Endothelial cell of umbilical vein (primary cell): ENCODE measurements around the gene CCDC93. TPM values are rescaled to one million over a fixed set of nuclear protein-coding genes. Genes with fewer than 3 reads are reported as not detected.

Source experiments
- BruUV-seq: library from RNA; stranded (reverse); fragments of 400-500 nt; replicated peaks from 2 replicates; lab custom pipeline; 2021; lab: Mats Ljungman, UMichigan
- CTCF ChIA-PET: fragments of 300-600, 350-600 bp; sonication (Branson Sonifier 250); formaldehyde crosslinking; loops from one replicate; lab custom pipeline; 2021; ENCODE audit warnings: antibody characterized with exemption, inconsistent platforms; lab: Charles Lee
- POLR2A ChIA-PET: fragments of 300-600, 350-600 bp; sonication (Branson Sonifier 250); formaldehyde crosslinking; loops from one replicate; lab custom pipeline; 2021; ENCODE audit warnings: antibody characterized with exemption, inconsistent platforms; lab: Charles Lee
- DNase-seq: peaks from one replicate; pipeline ENCODE4 v3.0.0-alpha.2; 2011; ENCODE audit warnings: low read depth, low spot score
- FAIRE-seq: peaks from 2 replicates; lab custom pipeline; 2011; peaks lifted over from hg19 to GRCh38; lab: Jason Lieb, UNC
- H2AFZ ChIP-seq: 2 replicates; pipeline ENCODE4 v1.6.0; 2012; ENCODE audit warnings: low read depth, low read length, control low read depth, inconsistent platforms
- H3K27ac ChIP-seq: 2 replicates; pipeline ENCODE4 v1.5.1; 2011; ENCODE audit warnings: low read depth, mild to moderate bottlenecking, control low read depth, low read length, moderate library complexity; ENCODE audit not compliant: insufficient read depth
- H3K27me3 ChIP-seq, 2 experiments: 2 replicates each; pipeline versions ENCODE4 v1.6.0 to v1.6.1; 2011; ENCODE audit warnings: low read length in 2 of 2, mixed read lengths in 1 of 2; ENCODE audit not compliant: control insufficient read depth in 2 of 2, insufficient read depth in 2 of 2
- H3K36me3 ChIP-seq, 2 experiments: 2 replicates in 1 of 2; 3 replicates in 1 of 2; pipeline ENCODE4 v1.5.1; 2011; ENCODE audit warnings: low read length in 2 of 2, mild to moderate bottlenecking in 1 of 2, moderate library complexity in 1 of 2; ENCODE audit not compliant: control insufficient read depth in 2 of 2, insufficient read depth in 2 of 2; ENCODE audit errors: extremely low read depth in 1 of 2
- H3K4me1 ChIP-seq: 3 replicates; pipeline ENCODE4 v1.5.1; 2011; ENCODE audit warnings: mild to moderate bottlenecking, low read length; ENCODE audit not compliant: control insufficient read depth, insufficient read depth; ENCODE audit errors: extremely low read depth
- H3K4me2 ChIP-seq: 2 replicates; pipeline ENCODE4 v1.6.1; 2011; ENCODE audit warnings: low read length, control low read depth, mixed read lengths; ENCODE audit not compliant: insufficient read depth
- H3K4me3 ChIP-seq, 3 experiments: fragments of 200-600 bp in 1 of 3; sonication (generic), shearing (Covaris generic) in 1 of 3; replicated peaks in 1 of 3; 2 replicates each; pipeline ENCODE4 v1.5.1; 2011 to 2016; ENCODE audit warnings: control low read depth in 3 of 3, low read length in 3 of 3, mild to moderate bottlenecking in 2 of 3, inconsistent platforms in 1 of 3, low read depth in 1 of 3, moderate library complexity in 1 of 3; ENCODE audit not compliant: insufficient read depth in 1 of 3
- H3K79me2 ChIP-seq: 2 replicates; pipeline ENCODE4 v1.6.0; 2012; ENCODE audit warnings: low read length, inconsistent platforms; ENCODE audit not compliant: control insufficient read depth, insufficient read depth
- H3K9ac ChIP-seq: replicated peaks from 2 replicates; pipeline ENCODE3; 2011; ENCODE audit warnings: low read length, control low read depth; ENCODE audit not compliant: insufficient read depth; ENCODE audit errors: extremely low read depth
- H3K9me1 ChIP-seq: replicated peaks from 3 replicates; pipeline ENCODE4 v1.6.0; 2011; ENCODE audit warnings: mild to moderate bottlenecking, low read length; ENCODE audit not compliant: control insufficient read depth, insufficient read depth; ENCODE audit errors: extremely low read depth
- H3K9me3 ChIP-seq: replicated peaks from 2 replicates; pipeline ENCODE4 v1.5.1; 2012; ENCODE audit warnings: low read length, inconsistent platforms; ENCODE audit not compliant: control insufficient read depth, insufficient read depth
- H4K20me1 ChIP-seq: replicated peaks from 2 replicates; pipeline ENCODE3; 2011; ENCODE audit warnings: mild to moderate bottlenecking, low read length; ENCODE audit not compliant: control insufficient read depth, insufficient read depth; ENCODE audit errors: extremely low read depth
- CTCF ChIP-seq, 2 donors: IDR thresholded peaks; 1 replicate in 1 of 2; 2 replicates in 1 of 2; pipeline ENCODE4 v1.5.1; 2011; ENCODE audit warnings: low read length in 2 of 2, mild to moderate bottlenecking in 2 of 2, moderate library complexity in 2 of 2, control low read depth in 1 of 2, inconsistent platforms in 1 of 2, low read depth in 1 of 2; ENCODE audit not compliant: insufficient read depth in 1 of 2; ENCODE audit errors: extremely low read depth in 1 of 2
- EZH2 ChIP-seq: IDR thresholded peaks from 2 replicates; pipeline ENCODE4 v1.6.1; 2012; ENCODE audit warnings: borderline replicate concordance, low read depth, mild to moderate bottlenecking, moderate library complexity, low read length, inconsistent platforms; ENCODE audit not compliant: severe bottlenecking
- FOS ChIP-seq: IDR thresholded peaks from 2 replicates; pipeline ENCODE4 v1.6.1; 2011; ENCODE audit warnings: mild to moderate bottlenecking, low read length, moderate library complexity, borderline replicate concordance; ENCODE audit not compliant: insufficient read depth
- GATA2 ChIP-seq: IDR thresholded peaks from 2 replicates; pipeline ENCODE4 v1.7.0; 2011; ENCODE audit warnings: low read depth, mild to moderate bottlenecking, moderate library complexity, mixed read lengths, low read length; ENCODE audit not compliant: insufficient read length, insufficient read depth
- JUN ChIP-seq: IDR thresholded peaks from 2 replicates; pipeline ENCODE4 v1.6.1; 2011; ENCODE audit warnings: borderline replicate concordance, low read depth; ENCODE audit not compliant: insufficient read length, insufficient read depth
- MAX ChIP-seq: IDR thresholded peaks from 2 replicates; pipeline ENCODE4 v1.6.1; 2011; ENCODE audit not compliant: insufficient read depth, insufficient read length
- MYC ChIP-seq: IDR thresholded peaks from one replicate; pipeline ENCODE4 v1.6.1; 2011; ENCODE audit warnings: mild to moderate bottlenecking, low read depth, low read length
- POLR2A ChIP-seq: IDR thresholded peaks from 2 replicates; pipeline ENCODE4 v1.6.1; 2012; ENCODE audit warnings: low read depth, mild to moderate bottlenecking, control low read depth, low read length
- POLR2AphosphoS5 ChIP-seq: IDR thresholded peaks from 2 replicates; pipeline ENCODE4 v1.6.1; 2012; ENCODE audit warnings: low read depth, mild to moderate bottlenecking, control low read depth, low read length, moderate library complexity; ENCODE audit not compliant: insufficient read depth
- dilution Hi-C: fragments of 300-500 bp; cut with MboI; formaldehyde crosslinking; loops from one replicate; pipeline ENCODE4 v1.15.0; 2019; ENCODE audit warnings: low sequenced_read_pairs; ENCODE audit not compliant: extremely low pct_ligation_motif_present
- intact Hi-C: fragments of 100-400 bp; cut with micrococcal nuclease; formaldehyde crosslinking; loops from one replicate; pipeline ENCODE4 v1.10.0; 2022
- polyA plus RNA-seq, 4 experiments: library from polyadenylated mRNA; depleted of rRNA in 3 of 4; stranded (reverse) in 3 of 4; unstranded in 1 of 4; fragments of >200 nt; gene quantifications; 2 replicates each; pipeline versions ENCODE4 v1.2.1 to v1.2.3, GENCODE V29; 2011 to 2012; ENCODE audit warnings: missing spikeins in 1 of 4
- total RNA-seq: library from RNA; stranded (reverse); gene quantifications from 2 replicates; pipeline ENCODE4 v1.2.3, GENCODE V29; 2021

CCDC93 gene
- total and polyA plus RNA-seq, 2 donors (not counting 3 experiments of a cell fraction or from before 2014, with no cell fraction given) = 13.8 to 35.1 TPM

DNA sequence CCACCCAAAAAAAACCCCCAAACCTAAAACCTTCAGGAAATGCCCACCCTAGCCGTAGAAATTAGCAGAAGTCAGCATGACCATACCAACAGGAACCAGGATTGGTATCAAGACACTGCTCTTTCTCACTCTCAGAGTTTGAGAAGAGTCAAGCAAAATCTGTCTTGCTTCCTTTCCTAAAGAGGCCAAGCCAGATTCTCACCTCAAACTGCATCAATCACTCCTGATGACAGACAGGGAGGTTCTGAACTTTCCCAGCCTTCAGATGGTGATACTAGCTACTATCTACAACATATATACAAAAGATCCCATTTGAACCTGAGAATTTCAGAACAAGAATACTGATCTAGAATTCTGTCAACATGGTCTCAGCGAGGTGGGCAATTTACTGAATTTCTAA is 29.7 kb downstream of the CCDC93 start:
- DNase-seq (no peak), FAIRE-seq (no peak)
- dilution Hi-C loops = no loop called here
- no peaks in the 10 kb centered on the region for H3K9me3 ChIP-seq
- CTCF ChIA-PET = interaction anchor here (0.9 to 4.6 kb wide), 4 partner anchors 19 to 170 kb away, joined by 3 to 33 read pairs (median 3); partner anchors contain the start of gene DDX18
- POLR2A ChIA-PET = no interaction called here
- intact Hi-C loops = no loop called here
- BruUV-seq = no TSS peak
- H3K4me1 ChIP-seq = peaks cover 13% of the 10 kb centered on the region
- peaks cover 2 to 3% of the 10 kb centered on the region in 2 experiments for H3K36me3 ChIP-seq
- H3K27ac ChIP-seq = no peak overlapping the region
- H3K9me1 ChIP-seq = no peaks in the 10 kb centered on the region
- H2AFZ ChIP-seq = no peak overlapping the region
- TF ChIP-seq POLR2AphosphoS5 (no peak), CTCF (IDR thresholded peaks at IDR 0.05; ENCODE audit: extremely low read depth in 1 of 2, insufficient read depth in 1 of 2, low read depth in 1 of 2, low read length in 2 of 2) (no peak), POLR2A (no peak), GATA2 (no peak), MYC (no peak), FOS (no peak), JUN (no peak), MAX (no peak), EZH2 (no peak)
- no peak overlapping the region for H3K4me2 ChIP-seq
- peaks cover 8% of the 10 kb centered on the region for H3K79me2 ChIP-seq
- peaks cover 2% of the 10 kb centered on the region for H4K20me1 ChIP-seq
- H3K27me3 ChIP-seq = no peaks in the 10 kb centered on the region
- no peak overlapping the region for H3K4me3 ChIP-seq
- H3K9ac ChIP-seq = no peak overlapping the region
